NOMO-1 treated with dmso at 0.1 percent for 144 hours (cell line): Measurements from ENCODE around the gene RPL38.
"Not testable (repeated sequence)": the region's sequence is repeated elsewhere in the genome, so short reads cannot be mapped to it uniquely, and the experiment has no call there.

ENCODE experiments used
- DNase-seq: peaks from one replicate; lab custom pipeline; 2025; ENCODE audit not compliant: unreplicated experiment; lab: John Stamatoyannopoulos, UW

RPL38 gene

DNA sequence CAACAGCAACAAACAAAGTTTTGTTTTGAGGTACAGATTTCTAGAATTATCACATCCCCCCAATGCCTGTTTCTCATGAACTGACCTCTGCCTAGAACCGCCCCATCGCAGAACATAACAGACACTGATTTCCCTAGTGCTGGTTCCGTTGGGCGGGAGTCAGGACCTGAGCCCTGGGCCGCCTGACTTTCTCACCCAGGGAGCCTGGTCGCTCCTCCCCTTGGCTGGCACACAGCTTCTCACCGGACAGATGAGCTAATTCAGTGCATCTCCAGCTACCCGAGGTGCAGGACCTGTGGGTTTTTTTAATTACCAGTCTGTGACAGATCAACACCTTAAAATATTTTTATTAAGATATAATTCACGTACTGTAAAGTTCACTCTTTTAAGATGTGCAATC, 20.1 kb upstream of the RPL38 start:
- DNase-seq = no peak

- no peak for DNase-seq
These were observed 17.8 kb upstream of the RPL38 start for GRCh38 chr17:74185571-74186185.

GRCh38 chr17:74186498-74186897, 17.0 kb upstream of the RPL38 start:
- DNase-seq = no peak

- DNase-seq = no peak
These were observed 15.7 kb upstream of the RPL38 start for GRCh38 chr17:74187761-74188160.

GRCh38 chr17:74188687-74189086, 14.8 kb upstream of the RPL38 start:
- not testable (repeated sequence) for DNase-seq

- DNase-seq = no peak
These were observed 13.3 kb upstream of the RPL38 start for GRCh38 chr17:74190154-74190553.

DNA sequence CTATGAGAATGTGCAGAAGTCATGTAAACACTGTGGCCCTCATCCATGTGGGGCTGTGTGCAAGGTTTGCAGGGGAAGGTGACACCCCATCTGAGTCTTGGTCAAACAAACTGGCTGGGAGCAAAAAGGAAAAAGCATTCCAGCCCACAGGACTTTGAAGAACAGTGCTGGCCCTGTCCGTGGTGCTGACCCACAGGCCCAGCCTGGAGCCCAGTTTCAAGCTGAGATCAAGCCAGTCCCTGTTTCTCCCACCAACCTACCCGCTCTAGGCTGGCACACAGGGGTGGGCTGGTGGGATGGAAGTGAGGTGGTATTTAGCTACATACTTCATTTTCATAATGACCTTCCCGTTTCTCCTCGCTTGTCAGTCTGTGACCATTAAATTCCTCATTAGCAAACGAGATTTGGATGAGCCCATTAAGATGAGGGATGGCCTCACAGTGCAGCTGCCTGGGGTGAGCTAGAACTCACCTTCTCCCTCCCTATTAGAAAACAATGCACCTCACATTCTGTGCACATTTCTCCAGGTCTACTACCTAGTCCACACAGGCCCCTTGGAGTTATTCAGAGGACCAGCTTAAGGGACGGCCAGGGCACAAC, 12.6 kb upstream of the RPL38 start:
- no peak for DNase-seq

- peak; percentile 17 for DNase-seq
These were observed 10.3 kb upstream of the RPL38 start for GRCh38 chr17:74192950-74193781.

DNA sequence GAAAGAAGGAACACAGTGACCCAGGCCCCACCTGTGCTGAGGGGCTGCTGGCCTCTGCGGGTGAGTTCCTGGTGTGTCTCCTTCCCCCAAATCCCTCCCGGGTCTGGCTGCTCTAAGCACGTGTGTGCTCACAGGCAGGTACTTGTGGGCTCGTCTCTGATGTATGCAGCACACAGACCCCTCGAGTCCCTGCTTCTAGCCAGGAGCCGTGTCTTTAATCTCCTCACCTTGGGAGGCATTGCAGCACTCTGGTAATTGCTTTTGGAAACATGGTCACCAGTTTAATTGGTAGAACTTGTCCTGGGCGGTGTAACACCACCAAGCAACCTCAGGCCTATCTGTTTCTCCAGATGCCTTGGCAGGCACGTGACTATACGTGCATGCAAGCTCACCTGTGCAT, 8.8 kb upstream of the RPL38 start:
- DNase-seq = no peak

DNA sequence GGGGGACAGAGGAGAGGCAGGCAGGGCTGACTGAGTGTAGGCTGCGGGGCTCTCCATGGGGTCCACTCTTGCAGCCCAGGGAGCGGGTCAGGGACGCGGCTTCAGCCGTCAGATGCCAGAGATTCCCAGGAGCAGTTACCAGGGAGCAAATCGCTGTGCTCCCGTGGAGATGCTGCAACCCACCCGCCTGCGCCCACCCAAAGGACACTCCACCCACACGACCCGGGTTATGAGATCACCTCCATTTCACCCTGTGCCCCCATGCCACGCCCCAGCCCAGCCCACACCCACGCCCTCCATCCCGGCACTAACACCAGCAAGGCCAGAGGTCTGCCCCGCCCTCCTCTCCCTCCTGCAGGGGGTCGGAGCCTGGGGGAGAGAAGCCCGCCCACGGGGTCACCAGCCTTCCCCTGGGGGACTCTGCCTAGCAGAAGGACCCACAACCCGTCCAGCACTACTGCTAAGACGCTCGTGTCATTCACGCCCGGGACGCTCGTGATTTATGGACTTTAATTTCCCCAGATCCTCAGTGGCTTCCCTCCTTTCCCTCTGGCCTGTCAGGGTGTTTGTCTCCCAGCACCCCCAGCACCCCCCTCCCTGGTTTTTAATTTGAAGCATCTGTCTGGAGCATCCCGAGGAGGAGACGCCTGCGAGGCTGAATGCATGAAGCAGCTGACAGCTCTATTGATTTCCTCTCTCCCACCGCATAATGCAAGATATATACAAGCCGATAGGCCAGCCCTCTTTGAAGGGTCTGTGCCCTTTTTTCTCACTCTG, 6.7 kb upstream of the RPL38 start:
- DNase-seq = no peak

GRCh38 chr17:74197801-74198200, 5.7 kb upstream of the RPL38 start:
- no peak for DNase-seq

DNA sequence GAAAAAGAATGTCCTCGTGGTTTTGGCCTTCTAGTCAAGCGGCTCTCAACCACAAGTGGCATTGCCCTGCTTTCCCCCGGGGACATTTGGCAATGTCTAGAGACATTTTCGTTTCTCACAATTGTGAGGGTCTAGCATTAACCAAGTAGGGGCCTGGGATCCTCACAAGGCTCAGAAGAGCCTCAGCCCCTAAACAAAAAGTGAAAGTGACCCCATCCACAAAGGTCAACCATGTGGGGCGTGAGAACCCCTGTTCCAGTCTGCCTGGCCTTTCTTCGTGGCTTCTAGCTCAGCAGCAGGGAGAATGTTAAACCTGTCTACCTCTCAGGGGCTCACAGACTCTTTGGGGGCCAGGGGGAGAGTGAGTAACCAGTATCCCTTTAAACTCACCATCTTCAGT, 4.8 kb upstream of the RPL38 start:
- DNase-seq = no peak

- no peak for DNase-seq
These were observed 4.0 kb upstream of the RPL38 start for GRCh38 chr17:74199306-74200092.

DNA sequence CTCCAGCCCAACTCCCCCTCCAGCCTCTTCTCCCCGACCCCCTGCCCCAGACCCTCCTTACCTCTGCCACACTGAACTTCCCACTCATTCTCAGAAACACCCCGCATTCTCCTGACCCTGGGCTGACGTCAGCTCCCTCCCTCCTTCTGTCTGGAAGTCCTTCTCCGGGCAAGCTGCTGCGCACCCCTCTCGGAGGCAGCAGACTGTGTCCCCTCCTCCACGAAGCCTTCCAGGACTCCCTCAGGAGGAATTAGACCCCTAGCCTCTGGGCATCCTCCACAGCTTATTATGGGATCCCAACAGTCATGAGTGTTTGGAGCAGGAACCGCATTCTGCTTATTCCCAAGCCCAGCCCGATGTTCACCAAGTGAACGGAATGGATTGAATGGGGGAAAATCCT, 3.4 kb upstream of the RPL38 start:
- DNase-seq = no peak

- DNase-seq = no peak
These were observed 2.2 kb upstream of the RPL38 start for GRCh38 chr17:74201250-74201649.

DNA sequence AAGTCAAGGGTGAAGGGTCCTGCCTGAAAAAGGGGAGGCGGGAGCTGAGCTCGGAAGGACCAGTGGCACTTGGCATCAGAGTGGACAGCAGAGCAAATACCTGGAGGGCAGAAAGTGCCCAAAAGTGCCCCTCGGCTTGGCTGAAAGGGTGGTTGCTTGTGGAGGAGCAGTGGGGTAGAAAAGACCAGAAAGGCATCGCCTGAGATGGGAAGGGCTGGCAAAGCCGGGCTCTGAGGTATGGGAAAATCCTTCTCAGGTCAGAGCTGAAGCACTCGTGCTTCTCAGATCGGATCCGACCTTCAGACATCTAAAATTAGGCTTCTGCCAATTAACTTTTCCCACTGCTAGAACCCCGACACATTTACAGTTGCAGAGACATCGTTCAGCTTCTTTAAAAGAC, 1.5 kb upstream of the RPL38 start:
- DNase-seq = no peak

DNA sequence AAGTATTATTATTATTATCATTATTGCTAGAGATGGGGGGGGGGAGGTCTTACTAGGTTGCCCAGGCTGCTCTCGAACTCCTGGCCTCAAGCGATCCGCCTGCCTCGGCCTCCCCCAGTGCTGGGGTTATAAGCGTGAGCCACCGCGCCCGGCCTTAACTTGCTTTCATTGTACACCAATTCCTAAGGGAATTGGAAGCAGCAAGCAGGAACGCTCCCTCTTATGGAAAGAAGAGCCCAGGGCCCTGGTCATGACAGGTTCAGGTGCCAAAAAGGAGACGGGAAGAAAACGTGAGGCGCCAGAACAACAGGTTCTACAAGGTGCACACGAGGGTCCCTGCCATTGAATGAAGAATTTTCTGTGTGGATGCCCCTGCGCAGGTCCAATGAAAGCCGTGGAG, 540 bp upstream of the RPL38 start:
- DNase-seq = no peak

GRCh38 chr17:74204474-74204873, 996 bp downstream of the RPL38 start:
- no peak for DNase-seq

DNA sequence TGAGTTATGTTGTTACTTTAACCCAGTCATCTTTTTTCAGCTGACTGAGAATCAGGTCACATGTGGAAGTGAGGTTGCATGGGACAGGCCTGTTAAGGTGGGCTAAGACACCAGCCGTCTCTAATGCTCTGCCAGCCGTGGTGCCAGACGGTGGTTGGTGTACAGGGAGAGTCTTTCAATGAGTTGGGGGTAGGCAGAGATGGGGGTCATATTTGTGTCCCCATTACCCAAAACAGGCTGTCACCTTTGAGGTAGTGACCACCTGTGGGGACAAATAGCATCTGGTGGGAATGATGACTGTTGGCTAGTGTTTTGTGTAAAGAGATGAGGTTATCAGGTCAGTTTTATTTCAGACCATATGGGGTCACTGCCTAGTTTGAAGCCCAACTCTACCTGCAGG, 1.8 kb downstream of the RPL38 start:
- DNase-seq = no peak

DNA sequence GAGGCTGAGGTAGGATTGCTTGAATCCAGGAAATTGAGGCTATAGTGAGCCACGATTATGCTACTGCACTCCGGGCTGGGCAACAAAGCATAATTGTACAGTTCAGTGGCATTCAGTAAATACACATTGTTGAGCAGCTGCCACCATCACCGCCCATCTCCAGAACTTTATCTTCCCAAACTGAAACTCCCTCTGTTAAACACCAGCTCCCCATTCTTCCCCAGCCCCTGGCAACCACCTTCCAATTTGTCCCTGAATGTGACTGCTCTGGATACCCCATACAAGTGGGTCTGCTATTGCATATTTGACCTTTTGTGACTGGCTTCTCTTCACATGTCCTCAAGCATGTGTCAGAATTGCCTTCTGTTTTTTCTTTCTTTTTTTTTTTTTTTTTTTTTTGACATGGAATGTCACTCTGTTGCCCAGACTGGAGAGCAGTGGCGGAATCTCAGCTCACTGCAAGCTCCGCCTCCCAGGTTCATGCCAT, 2.9 kb downstream of the RPL38 start:
- DNase-seq = no peak
